ENCODE data around the gene GSDME. TPM values are rescaled to one million over a fixed set of nuclear protein-coding genes. Genes with fewer than 3 reads are reported as not detected.

Gene GSDME
- total RNA-seq, 1 donor from 2014 or later: 9.3 TPM

DNA sequence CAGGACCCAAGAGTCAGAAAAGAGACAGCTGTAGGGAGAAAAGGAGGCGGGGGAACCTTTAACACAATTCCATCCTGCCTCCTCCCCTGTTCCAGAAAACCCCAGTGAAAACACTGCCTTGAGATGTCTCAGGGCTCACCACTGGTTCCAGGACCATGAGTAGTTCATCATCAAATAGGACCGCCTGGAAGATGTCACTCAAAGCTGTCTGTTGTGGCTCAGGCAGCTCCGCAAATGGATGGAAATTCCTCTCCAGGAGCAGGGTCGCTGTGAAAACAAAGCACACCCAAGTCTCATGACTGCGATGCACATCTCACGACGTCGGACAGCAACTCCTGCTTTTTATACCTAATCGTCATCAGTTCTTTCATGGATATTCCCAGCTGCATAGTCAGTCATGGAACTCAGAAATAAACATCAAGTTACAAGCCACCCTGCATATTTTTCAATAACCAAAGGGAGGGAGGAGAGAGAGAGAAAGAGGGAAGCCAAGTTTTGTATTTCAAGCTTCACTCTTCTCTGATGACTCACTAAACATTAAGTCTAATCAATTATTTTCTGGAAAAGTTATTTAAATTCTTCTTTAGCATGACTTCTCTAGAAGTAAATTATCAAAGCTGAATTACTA, 49.2 kb downstream of the GSDME start:
- Mint-ChIP-seq H3K4me1 (no peaks in the 10 kb centered on the region), H3K36me3 (no peaks in the 10 kb centered on the region), H3K4me3 (no peak overlapping the region), H3K9me3 (no peaks in the 10 kb centered on the region), H3K27me3 (ENCODE audit: low read depth) (no peaks in the 10 kb centered on the region), H3K27ac (no peak overlapping the region)
- TF ChIP-seq, protein P1, sequence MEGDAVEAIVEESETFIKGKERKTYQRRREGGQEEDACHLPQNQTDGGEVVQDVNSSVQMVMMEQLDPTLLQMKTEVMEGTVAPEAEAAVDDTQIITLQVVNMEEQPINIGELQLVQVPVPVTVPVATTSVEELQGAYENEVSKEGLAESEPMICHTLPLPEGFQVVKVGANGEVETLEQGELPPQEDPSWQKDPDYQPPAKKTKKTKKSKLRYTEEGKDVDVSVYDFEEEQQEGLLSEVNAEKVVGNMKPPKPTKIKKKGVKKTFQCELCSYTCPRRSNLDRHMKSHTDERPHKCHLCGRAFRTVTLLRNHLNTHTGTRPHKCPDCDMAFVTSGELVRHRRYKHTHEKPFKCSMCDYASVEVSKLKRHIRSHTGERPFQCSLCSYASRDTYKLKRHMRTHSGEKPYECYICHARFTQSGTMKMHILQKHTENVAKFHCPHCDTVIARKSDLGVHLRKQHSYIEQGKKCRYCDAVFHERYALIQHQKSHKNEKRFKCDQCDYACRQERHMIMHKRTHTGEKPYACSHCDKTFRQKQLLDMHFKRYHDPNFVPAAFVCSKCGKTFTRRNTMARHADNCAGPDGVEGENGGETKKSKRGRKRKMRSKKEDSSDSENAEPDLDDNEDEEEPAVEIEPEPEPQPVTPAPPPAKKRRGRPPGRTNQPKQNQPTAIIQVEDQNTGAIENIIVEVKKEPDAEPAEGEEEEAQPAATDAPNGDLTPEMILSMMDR (IDR thresholded peaks at IDR 0.05; ENCODE audit: unreplicated experiment): no peak
- no peak for DNase-seq (ENCODE audit: low spot score in 2 of 2, unreplicated experiment in 2 of 2)

DNA sequence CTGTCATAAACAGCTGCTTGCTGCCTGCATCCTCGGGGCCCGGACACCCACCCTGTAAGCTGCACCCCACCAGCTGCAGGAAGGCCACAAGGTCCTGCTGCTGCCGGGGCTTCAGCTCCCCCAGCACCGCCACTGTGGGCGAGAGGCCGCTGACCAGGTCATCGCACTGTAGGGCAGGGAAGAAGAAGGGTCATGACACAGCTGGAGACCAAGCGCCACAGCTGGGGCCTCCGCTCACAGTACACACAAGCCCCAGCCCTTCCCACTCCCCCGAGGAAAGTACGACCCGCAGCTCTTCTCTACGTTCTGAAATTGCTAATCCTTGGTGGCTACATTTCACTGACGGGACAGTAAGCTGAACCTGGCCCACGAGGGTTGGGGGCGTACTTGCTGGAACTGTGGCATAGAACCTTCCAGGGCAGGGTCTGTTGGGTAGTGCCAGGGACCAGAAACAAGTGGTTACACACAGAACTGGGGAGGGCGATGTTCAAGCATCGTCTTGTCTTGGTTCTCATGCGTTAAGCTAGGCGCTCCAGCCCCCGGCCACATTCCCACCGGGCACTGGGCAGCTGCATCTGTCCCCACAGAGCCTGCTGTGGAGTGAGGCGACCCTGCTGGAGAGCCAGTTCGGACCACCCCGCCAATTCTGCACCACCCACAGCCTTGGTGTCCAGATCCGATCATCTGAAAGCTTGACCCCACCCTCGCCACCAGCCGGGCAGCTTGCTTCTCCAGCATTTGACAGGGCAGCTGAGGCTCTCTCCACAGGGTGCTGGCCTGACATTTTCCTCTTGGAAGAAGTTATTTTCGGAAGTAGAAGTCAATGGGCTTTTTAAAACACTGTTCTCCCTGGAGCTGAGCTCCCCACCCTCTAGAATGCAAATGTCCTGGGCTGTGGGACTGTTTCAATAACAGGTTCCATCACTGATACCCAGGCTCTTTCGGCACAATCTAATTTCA, 50.8 kb downstream of the GSDME start:
- peaks cover 11% of the 10 kb centered on the region for H3K4me1 Mint-ChIP-seq
- H3K9me3 Mint-ChIP-seq: no peaks in the 10 kb centered on the region
- TF ChIP-seq, protein P1 (IDR thresholded peaks at IDR 0.05; ENCODE audit: unreplicated experiment): no peak
- no peaks in the 10 kb centered on the region for H3K36me3 Mint-ChIP-seq
- no peak overlapping the region for H3K27ac Mint-ChIP-seq
- no peak for DNase-seq (ENCODE audit: low spot score in 2 of 2, unreplicated experiment in 2 of 2)
- H3K4me3 Mint-ChIP-seq: no peak overlapping the region
- no peaks in the 10 kb centered on the region for H3K27me3 Mint-ChIP-seq (ENCODE audit: low read depth)

DNA sequence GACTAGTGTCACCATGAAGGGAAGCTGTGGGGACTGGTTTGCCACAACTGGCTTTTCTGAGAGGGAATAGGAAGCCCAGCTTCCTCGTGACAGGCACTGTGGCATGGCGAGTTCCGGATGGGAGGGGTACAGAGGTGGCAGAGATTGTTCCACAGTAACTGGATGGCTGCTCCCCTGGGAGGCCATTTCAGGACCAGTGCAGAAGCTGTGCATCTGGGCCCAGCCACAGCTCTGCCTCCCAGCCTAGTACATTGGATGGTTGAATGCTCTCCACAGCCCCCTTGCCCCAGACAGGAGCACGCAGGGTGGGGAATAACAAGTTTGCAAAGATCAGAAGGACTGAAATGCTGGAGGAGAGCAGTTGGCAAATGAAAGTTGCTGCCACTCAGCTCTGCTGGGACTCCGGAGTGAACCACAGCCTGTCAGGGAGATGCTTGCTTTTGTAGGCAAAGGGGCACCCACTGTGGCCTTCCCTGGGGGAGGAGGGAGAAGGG, 51.8 kb downstream of the GSDME start:
- Mint-ChIP-seq H3K36me3 (no peaks in the 10 kb centered on the region), H3K4me3 (no peak overlapping the region), H3K9me3 (no peaks in the 10 kb centered on the region), H3K4me1 (peaks cover 17% of the 10 kb centered on the region), H3K27me3 (ENCODE audit: low read depth) (no peaks in the 10 kb centered on the region), H3K27ac (no peak overlapping the region)
- TF ChIP-seq, protein P1 (IDR thresholded peaks at IDR 0.05; ENCODE audit: unreplicated experiment): no peak
- DNase-seq (ENCODE audit: low spot score in 2 of 2, unreplicated experiment in 2 of 2): no peak

DNA sequence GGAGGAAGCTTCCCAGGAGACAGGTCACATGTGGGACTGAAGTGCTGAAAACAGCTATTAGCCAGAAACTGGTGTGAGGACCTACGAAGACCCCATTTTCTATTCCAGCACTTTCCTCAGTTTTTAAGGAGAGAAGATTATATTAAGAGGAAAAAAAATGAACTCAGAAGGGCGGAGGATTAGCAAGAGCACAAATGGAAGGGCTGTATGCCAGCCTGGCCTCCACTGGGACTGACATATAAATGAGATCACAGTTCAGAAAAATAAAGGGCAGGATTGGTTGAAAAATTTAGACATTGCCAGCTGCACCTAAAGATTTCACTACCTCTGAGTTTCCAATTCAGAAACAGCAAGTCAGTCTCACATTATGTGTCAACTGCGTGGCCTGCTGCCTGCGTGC, 53.0 kb downstream of the GSDME start:
- Mint-ChIP-seq H3K36me3 (no peaks in the 10 kb centered on the region), H3K9me3 (no peaks in the 10 kb centered on the region), H3K27ac (no peak overlapping the region), H3K4me3 (no peak overlapping the region), H3K27me3 (ENCODE audit: low read depth) (no peaks in the 10 kb centered on the region), H3K4me1 (peaks cover 17% of the 10 kb centered on the region)
- TF ChIP-seq, protein P1 (IDR thresholded peaks at IDR 0.05; ENCODE audit: unreplicated experiment): no peak
- DNase-seq (ENCODE audit: low spot score in 2 of 2, unreplicated experiment in 2 of 2): no peak

DNA sequence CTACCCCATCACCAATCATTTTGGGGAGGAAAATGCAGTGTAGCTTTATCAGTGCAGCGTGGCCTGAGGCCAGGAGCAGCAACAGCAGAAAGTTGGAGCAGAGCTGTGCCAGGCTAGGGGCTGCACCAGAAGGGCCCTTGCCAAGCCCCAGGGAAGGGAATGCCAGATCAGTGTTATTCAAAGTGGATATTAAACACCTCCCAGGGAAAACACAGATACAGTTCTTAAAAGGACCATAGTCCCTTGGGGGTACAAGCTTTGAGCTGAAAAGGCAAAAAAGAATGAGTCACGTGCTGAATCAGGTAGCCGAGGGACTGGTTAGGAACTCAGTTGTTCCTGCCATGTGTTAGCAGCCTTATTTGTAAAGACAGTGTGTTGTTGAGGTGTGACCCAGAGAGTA, 54.0 kb downstream of the GSDME start:
- TF ChIP-seq, protein P1 (IDR thresholded peaks at IDR 0.05; ENCODE audit: unreplicated experiment): no peak
- no peaks in the 10 kb centered on the region for H3K9me3 Mint-ChIP-seq
- H3K4me1 Mint-ChIP-seq: peaks cover 17% of the 10 kb centered on the region
- H3K27me3 Mint-ChIP-seq (ENCODE audit: low read depth): no peaks in the 10 kb centered on the region
- no peak overlapping the region for H3K4me3 Mint-ChIP-seq
- peaks cover 4% of the 10 kb centered on the region for H3K36me3 Mint-ChIP-seq
- H3K27ac Mint-ChIP-seq: no peak overlapping the region
- DNase-seq (ENCODE audit: low spot score in 2 of 2, unreplicated experiment in 2 of 2): no peak
